HEK293 (cell line): ENCODE data around the gene PPP4C.

Experiments used
- PATZ1 ChIP-seq: fragments of 450-650 bp; formaldehyde crosslinking; IDR thresholded peaks from 2 replicates; pipeline ENCODE4 v1.5.1; 2016; ENCODE audit warnings: missing biosample characterization, missing genetic modification characterization
- RBAK ChIP-seq: fragments of 450-650 bp; formaldehyde crosslinking; IDR thresholded peaks from 2 replicates; pipeline ENCODE4 v1.5.1; 2016; ENCODE audit warnings: missing biosample characterization, missing genetic modification characterization
- ZBTB17 ChIP-seq: fragments of 450-650 bp; formaldehyde crosslinking; IDR thresholded peaks from 2 replicates; pipeline ENCODE4 v1.5.1; 2016; ENCODE audit warnings: missing biosample characterization, missing genetic modification characterization
- ZNF114 ChIP-seq: fragments of 450-650 bp; formaldehyde crosslinking; IDR thresholded peaks from 2 replicates; pipeline ENCODE4 v1.5.0; 2017; ENCODE audit warnings: missing biosample characterization, missing genetic modification characterization
- ZNF16 ChIP-seq: fragments of 450-650 bp; formaldehyde crosslinking; IDR thresholded peaks from 2 replicates; pipeline ENCODE4 v1.5.1; 2016; ENCODE audit warnings: low read depth, missing biosample characterization, missing genetic modification characterization
- ZNF175 ChIP-seq: fragments of 450-650 bp; formaldehyde crosslinking; IDR thresholded peaks from 2 replicates; pipeline ENCODE4 v1.5.1; 2016; ENCODE audit warnings: missing biosample characterization, missing genetic modification characterization
- ZNF19 ChIP-seq: fragments of 450-650 bp; formaldehyde crosslinking; IDR thresholded peaks from 2 replicates; pipeline ENCODE4; 2016; ENCODE audit warnings: missing biosample characterization, missing genetic modification characterization, low read depth
- ZNF2 ChIP-seq: fragments of 450-650 bp; formaldehyde crosslinking; IDR thresholded peaks from 2 replicates; pipeline ENCODE4 v1.5.1; 2016; ENCODE audit warnings: missing biosample characterization, missing genetic modification characterization
- ZNF211 ChIP-seq: fragments of 450-650 bp; formaldehyde crosslinking; IDR thresholded peaks from 2 replicates; pipeline ENCODE4 v1.5.1; 2016; ENCODE audit warnings: low read depth, missing biosample characterization, missing genetic modification characterization
- ZNF280D ChIP-seq: fragments of 450-650 bp; formaldehyde crosslinking; IDR thresholded peaks from 2 replicates; pipeline ENCODE4 v1.5.1; 2016; ENCODE audit warnings: missing biosample characterization, missing genetic modification characterization
- ZNF426 ChIP-seq: fragments of 450-650 bp; formaldehyde crosslinking; IDR thresholded peaks from 2 replicates; pipeline ENCODE4 v1.5.1; 2017; ENCODE audit warnings: missing biosample characterization, missing genetic modification characterization, mild to moderate bottlenecking, inconsistent platforms, moderate library complexity
- ZNF571 ChIP-seq: fragments of 450-650 bp; formaldehyde crosslinking; IDR thresholded peaks from 2 replicates; pipeline ENCODE4 v1.5.0; 2017; ENCODE audit warnings: missing biosample characterization, missing genetic modification characterization
- ZNF610 ChIP-seq: fragments of 450-650 bp; formaldehyde crosslinking; IDR thresholded peaks from 2 replicates; pipeline ENCODE4 v1.5.1; 2016; ENCODE audit warnings: missing biosample characterization, missing genetic modification characterization, borderline replicate concordance
- ZNF660 ChIP-seq: fragments of 450-650 bp; IDR thresholded peaks from 2 replicates; pipeline ENCODE4 v1.5.1; 2018; ENCODE audit warnings: missing biosample characterization, mild to moderate bottlenecking, missing genetic modification characterization
- ZNF792 ChIP-seq: fragments of 450-650 bp; formaldehyde crosslinking; IDR thresholded peaks from 2 replicates; pipeline ENCODE4 v1.5.1; 2016; ENCODE audit warnings: missing biosample characterization, missing genetic modification characterization
- ZSCAN4 ChIP-seq: fragments of 450-650 bp; formaldehyde crosslinking; IDR thresholded peaks from 2 replicates; pipeline ENCODE4 v1.5.1; 2017; ENCODE audit warnings: missing biosample characterization, missing genetic modification characterization
- TF ChIP-seq, protein P1 (sequence below): fragments of 450-650 bp; formaldehyde crosslinking; IDR thresholded peaks from 2 replicates; pipeline ENCODE4 v1.5.0; 2017; ENCODE audit warnings: missing biosample characterization, missing genetic modification characterization, borderline replicate concordance
- TF ChIP-seq, protein P2 (sequence below): fragments of 450-650 bp; formaldehyde crosslinking; IDR thresholded peaks from 2 replicates; pipeline ENCODE4 v1.5.1; 2016; ENCODE audit warnings: missing biosample characterization, missing genetic modification characterization
- TF ChIP-seq, protein P3 (sequence below): fragments of 450-650 bp; formaldehyde crosslinking; IDR thresholded peaks from 2 replicates; pipeline ENCODE4 v1.5.1; 2016; ENCODE audit warnings: missing biosample characterization, missing genetic modification characterization, borderline replicate concordance
- TF ChIP-seq, protein P4 (sequence below): fragments of 450-650 bp; formaldehyde crosslinking; IDR thresholded peaks from 2 replicates; pipeline ENCODE4 v1.5.1; 2016; ENCODE audit warnings: missing biosample characterization, missing genetic modification characterization
- TF ChIP-seq, protein P5 (sequence below): fragments of 450-650 bp; formaldehyde crosslinking; IDR thresholded peaks from 2 replicates; pipeline ENCODE4 v1.5.1; 2017; ENCODE audit warnings: missing biosample characterization, missing genetic modification characterization

PPP4C gene

DNA sequence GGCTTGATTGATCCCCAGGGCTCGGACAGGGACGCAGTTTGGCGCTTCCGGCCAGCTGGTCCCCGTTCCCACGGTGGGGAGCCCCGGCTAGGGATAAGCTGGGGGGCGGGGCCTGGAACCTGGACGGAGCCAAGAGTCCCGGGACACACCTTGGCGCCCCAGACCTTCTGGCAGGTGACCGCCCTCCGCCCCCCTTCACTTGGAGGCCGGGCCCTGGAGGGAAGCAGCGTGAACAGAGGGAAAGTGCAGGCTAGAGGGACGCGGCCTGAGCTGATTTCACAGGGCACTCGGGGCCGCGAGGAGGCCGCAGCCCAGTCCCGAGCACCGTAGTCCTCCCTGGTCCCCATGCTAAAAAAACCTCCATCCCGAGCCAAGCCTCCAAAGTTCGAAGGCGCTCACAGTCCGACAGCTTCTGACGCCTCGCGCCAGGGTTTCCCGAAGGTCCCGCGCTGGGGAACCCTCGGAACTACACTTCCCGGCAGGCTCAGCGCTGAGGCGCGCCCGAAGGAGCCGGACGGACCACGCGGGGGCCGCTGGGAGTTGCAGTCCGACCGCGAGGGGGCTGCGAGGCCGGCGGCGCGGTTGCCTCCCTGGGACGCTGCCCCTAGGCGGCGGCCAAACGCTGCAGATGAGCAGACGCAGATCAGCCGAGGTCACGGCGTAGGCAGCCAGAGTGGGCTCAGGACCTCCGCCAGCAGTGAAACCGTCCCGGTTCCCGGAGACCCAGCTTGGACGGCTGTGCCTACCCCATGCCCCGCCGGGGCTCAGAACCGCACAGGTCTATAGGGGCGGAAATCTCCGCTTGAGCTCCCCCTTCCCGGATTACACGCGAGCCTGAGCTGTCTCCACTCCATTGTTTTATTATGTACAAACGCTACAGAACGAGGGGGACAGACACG, 15.9 kb downstream of the PPP4C start, which contains the start of gene TBX6 (continued):
- TF ChIP-seq ZNF280D (tag by site-specific recombination) (no peak), ZNF660 (peak; percentile 70), PATZ1 (tag by site-specific recombination) (peak; percentile 36; the same call in 1 of the 2 replicates), RBAK (tag by site-specific recombination) (no peak), ZBTB17 (tag by site-specific recombination) (0 out of 2 replicates have a peak, but pooled peaks have one; percentile 55), ZNF114 (tag by site-specific recombination) (no peak), ZSCAN4 (tag by site-specific recombination) (no peak), ZNF175 (tag by site-specific recombination) (no peak), ZNF19 (no peak), ZNF571 (tag by site-specific recombination) (no peak), ZNF2 (peak; percentile 40; the same call in 1 of the 2 replicates), ZNF792 (no peak), ZNF426 (no peak), ZNF16 (tag by site-specific recombination) (no peak), ZNF211 (no peak), ZNF610 (tag by site-specific recombination) (no peak; the same call in 1 of the 2 replicates)
- TF ChIP-seq, protein P1, sequence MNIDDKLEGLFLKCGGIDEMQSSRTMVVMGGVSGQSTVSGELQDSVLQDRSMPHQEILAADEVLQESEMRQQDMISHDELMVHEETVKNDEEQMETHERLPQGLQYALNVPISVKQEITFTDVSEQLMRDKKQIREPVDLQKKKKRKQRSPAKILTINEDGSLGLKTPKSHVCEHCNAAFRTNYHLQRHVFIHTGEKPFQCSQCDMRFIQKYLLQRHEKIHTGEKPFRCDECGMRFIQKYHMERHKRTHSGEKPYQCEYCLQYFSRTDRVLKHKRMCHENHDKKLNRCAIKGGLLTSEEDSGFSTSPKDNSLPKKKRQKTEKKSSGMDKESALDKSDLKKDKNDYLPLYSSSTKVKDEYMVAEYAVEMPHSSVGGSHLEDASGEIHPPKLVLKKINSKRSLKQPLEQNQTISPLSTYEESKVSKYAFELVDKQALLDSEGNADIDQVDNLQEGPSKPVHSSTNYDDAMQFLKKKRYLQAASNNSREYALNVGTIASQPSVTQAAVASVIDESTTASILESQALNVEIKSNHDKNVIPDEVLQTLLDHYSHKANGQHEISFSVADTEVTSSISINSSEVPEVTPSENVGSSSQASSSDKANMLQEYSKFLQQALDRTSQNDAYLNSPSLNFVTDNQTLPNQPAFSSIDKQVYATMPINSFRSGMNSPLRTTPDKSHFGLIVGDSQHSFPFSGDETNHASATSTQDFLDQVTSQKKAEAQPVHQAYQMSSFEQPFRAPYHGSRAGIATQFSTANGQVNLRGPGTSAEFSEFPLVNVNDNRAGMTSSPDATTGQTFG: no peak
- TF ChIP-seq, protein P2, sequence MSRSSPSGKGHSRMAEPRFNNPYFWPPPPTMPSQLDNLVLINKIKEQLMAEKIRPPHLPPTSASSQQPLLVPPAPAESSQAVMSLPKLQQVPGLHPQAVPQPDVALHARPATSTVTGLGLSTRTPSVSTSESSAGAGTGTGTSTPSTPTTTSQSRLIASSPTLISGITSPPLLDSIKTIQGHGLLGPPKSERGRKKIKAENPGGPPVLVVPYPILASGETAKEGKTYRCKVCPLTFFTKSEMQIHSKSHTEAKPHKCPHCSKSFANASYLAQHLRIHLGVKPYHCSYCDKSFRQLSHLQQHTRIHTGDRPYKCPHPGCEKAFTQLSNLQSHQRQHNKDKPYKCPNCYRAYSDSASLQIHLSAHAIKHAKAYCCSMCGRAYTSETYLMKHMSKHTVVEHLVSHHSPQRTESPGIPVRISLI (tag by site-specific recombination): no peak
- TF ChIP-seq, protein P3, sequence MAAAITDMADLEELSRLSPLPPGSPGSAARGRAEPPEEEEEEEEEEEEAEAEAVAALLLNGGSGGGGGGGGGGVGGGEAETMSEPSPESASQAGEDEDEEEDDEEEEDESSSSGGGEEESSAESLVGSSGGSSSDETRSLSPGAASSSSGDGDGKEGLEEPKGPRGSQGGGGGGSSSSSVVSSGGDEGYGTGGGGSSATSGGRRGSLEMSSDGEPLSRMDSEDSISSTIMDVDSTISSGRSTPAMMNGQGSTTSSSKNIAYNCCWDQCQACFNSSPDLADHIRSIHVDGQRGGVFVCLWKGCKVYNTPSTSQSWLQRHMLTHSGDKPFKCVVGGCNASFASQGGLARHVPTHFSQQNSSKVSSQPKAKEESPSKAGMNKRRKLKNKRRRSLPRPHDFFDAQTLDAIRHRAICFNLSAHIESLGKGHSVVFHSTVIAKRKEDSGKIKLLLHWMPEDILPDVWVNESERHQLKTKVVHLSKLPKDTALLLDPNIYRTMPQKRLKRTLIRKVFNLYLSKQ: no peak
- TF ChIP-seq, protein P4, sequence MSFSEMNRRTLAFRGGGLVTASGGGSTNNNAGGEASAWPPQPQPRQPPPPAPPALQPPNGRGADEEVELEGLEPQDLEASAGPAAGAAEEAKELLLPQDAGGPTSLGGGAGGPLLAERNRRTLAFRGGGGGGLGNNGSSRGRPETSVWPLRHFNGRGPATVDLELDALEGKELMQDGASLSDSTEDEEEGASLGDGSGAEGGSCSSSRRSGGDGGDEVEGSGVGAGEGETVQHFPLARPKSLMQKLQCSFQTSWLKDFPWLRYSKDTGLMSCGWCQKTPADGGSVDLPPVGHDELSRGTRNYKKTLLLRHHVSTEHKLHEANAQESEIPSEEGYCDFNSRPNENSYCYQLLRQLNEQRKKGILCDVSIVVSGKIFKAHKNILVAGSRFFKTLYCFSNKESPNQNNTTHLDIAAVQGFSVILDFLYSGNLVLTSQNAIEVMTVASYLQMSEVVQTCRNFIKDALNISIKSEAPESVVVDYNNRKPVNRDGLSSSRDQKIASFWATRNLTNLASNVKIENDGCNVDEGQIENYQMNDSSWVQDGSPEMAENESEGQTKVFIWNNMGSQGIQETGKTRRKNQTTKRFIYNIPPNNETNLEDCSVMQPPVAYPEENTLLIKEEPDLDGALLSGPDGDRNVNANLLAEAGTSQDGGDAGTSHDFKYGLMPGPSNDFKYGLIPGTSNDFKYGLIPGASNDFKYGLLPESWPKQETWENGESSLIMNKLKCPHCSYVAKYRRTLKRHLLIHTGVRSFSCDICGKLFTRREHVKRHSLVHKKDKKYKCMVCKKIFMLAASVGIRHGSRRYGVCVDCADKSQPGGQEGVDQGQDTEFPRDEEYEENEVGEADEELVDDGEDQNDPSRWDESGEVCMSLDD (tag by site-specific recombination): no peak
- TF ChIP-seq, protein P5, sequence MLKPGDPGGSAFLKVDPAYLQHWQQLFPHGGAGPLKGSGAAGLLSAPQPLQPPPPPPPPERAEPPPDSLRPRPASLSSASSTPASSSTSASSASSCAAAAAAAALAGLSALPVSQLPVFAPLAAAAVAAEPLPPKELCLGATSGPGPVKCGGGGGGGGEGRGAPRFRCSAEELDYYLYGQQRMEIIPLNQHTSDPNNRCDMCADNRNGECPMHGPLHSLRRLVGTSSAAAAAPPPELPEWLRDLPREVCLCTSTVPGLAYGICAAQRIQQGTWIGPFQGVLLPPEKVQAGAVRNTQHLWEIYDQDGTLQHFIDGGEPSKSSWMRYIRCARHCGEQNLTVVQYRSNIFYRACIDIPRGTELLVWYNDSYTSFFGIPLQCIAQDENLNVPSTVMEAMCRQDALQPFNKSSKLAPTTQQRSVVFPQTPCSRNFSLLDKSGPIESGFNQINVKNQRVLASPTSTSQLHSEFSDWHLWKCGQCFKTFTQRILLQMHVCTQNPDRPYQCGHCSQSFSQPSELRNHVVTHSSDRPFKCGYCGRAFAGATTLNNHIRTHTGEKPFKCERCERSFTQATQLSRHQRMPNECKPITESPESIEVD (tag by site-specific recombination): no peak
